Activated naive CD8-positive, alpha-beta T cell treated with anti-CD3 and anti-CD28 coated beads for 36 hours (primary cell): Measurements from ENCODE around the gene CAMKMT. TPM values are rescaled to one million over a fixed set of nuclear protein-coding genes. Genes with fewer than 3 reads are reported as not detected.
"Not testable (repeated sequence)": the region's sequence is repeated elsewhere in the genome, so short reads cannot be mapped to it uniquely, and the experiment has no call there.

Experiments used
- DNase-seq: peaks from one replicate; pipeline ENCODE4 v3.0.0; 2021
- H3K27ac Mint-ChIP-seq: one replicate; pipeline ENCODE4 v1.8.0; 2022; ENCODE audit warnings: mild to moderate bottlenecking, moderate library complexity, mixed read lengths
- H3K27me3 Mint-ChIP-seq: one replicate; pipeline ENCODE4 v1.8.0; 2022; ENCODE audit warnings: mild to moderate bottlenecking, mixed read lengths
- H3K36me3 Mint-ChIP-seq: one replicate; pipeline ENCODE4 v1.8.0; 2021; ENCODE audit warnings: mild to moderate bottlenecking, mixed read lengths
- H3K4me1 Mint-ChIP-seq: one replicate; pipeline ENCODE4 v1.8.0; 2021; ENCODE audit warnings: mixed read lengths
- H3K4me3 Mint-ChIP-seq: one replicate; pipeline ENCODE4 v1.8.0; 2022; ENCODE audit warnings: mild to moderate bottlenecking, moderate library complexity, mixed read lengths
- H3K9me3 Mint-ChIP-seq: one replicate; pipeline ENCODE4 v1.8.0; 2022; ENCODE audit warnings: mixed read lengths
- total RNA-seq, 2 experiments: library from RNA; stranded (reverse); gene quantifications; one replicate each; pipeline ENCODE4 v1.2.3, GENCODE V29; 2021

Gene CAMKMT
- total RNA-seq, 2 experiments from 2014 or later: 10.0 to 11.8 TPM

GRCh38 chr2:44595615-44596014 lies 233.9 kb downstream of the CAMKMT start:
- H3K27ac Mint-ChIP-seq, DNase-seq, H3K4me1 Mint-ChIP-seq, H3K27me3 Mint-ChIP-seq, H3K9me3 Mint-ChIP-seq, H3K4me3 Mint-ChIP-seq: not testable (repeated sequence)
- H3K36me3 Mint-ChIP-seq: peaks cover 17% of the 10 kb centered on the region

GRCh38 chr2:44596537-44597320 lies 235.0 kb downstream of the CAMKMT start:
- H3K4me1 Mint-ChIP-seq: peaks cover 4% of the 10 kb centered on the region
- DNase-seq: no peak
- peaks cover 17% of the 10 kb centered on the region for H3K36me3 Mint-ChIP-seq
- no peaks in the 10 kb centered on the region for H3K9me3 Mint-ChIP-seq
- no peak overlapping the region for H3K4me3 Mint-ChIP-seq
- no peak overlapping the region for H3K27ac Mint-ChIP-seq
- H3K27me3 Mint-ChIP-seq: no peaks in the 10 kb centered on the region

- DNase-seq: no peak
- Mint-ChIP-seq H3K36me3 (peaks cover 18% of the 10 kb centered on the region), H3K4me3 (no peak overlapping the region), H3K9me3 (peaks cover 2% of the 10 kb centered on the region), H3K27me3 (no peaks in the 10 kb centered on the region), H3K4me1 (peaks cover 4% of the 10 kb centered on the region), H3K27ac (no peak overlapping the region)
Observed at GRCh38 chr2:44598330-44599119, 236.8 kb downstream of the CAMKMT start.

- no peak for DNase-seq
- Mint-ChIP-seq H3K4me3 (no peak overlapping the region), H3K36me3 (peaks cover 15% of the 10 kb centered on the region), H3K27me3 (no peaks in the 10 kb centered on the region), H3K4me1 (peaks cover 4% of the 10 kb centered on the region), H3K9me3 (peaks cover 2% of the 10 kb centered on the region), H3K27ac (no peak overlapping the region)
Observed at GRCh38 chr2:44599130-44599529, 237.4 kb downstream of the CAMKMT start.

- no peak overlapping the region for H3K27ac Mint-ChIP-seq
- no peaks in the 10 kb centered on the region for H3K27me3 Mint-ChIP-seq
- H3K36me3 Mint-ChIP-seq: peaks cover 7% of the 10 kb centered on the region
- H3K4me1 Mint-ChIP-seq: peaks cover 2% of the 10 kb centered on the region
- DNase-seq: no peak
- H3K4me3 Mint-ChIP-seq: no peak overlapping the region
- H3K9me3 Mint-ChIP-seq: peaks cover 2% of the 10 kb centered on the region
Observed at GRCh38 chr2:44602446-44602845, 240.7 kb downstream of the CAMKMT start.

GRCh38 chr2:44605511-44605910 lies 243.8 kb downstream of the CAMKMT start:
- DNase-seq: no peak
- Mint-ChIP-seq H3K27me3 (no peaks in the 10 kb centered on the region), H3K27ac (no peak overlapping the region), H3K4me3 (no peak overlapping the region), H3K9me3 (peaks cover 6% of the 10 kb centered on the region), H3K36me3 (peaks cover 9% of the 10 kb centered on the region), H3K4me1 (no peaks in the 10 kb centered on the region)

- Mint-ChIP-seq H3K9me3 (peaks cover 9% of the 10 kb centered on the region), H3K4me1 (peaks cover 14% of the 10 kb centered on the region), H3K36me3 (peaks cover 8% of the 10 kb centered on the region), H3K4me3 (no peak overlapping the region), H3K27ac (no peak overlapping the region), H3K27me3 (no peaks in the 10 kb centered on the region)
- DNase-seq: no peak
Observed at GRCh38 chr2:44612276-44612675, 250.5 kb downstream of the CAMKMT start.

- peaks cover 4% of the 10 kb centered on the region for H3K36me3 Mint-ChIP-seq
Observed at GRCh38 chr2:44614940-44615339, 253.2 kb downstream of the CAMKMT start.

GRCh38 chr2:44615950-44616518 lies 254.3 kb downstream of the CAMKMT start:
- Mint-ChIP-seq H3K4me3 (no peak overlapping the region), H3K9me3 (peaks cover 2% of the 10 kb centered on the region), H3K4me1 (peaks cover 14% of the 10 kb centered on the region), H3K27ac (no peak overlapping the region), H3K27me3 (no peaks in the 10 kb centered on the region), H3K36me3 (peaks cover 1% of the 10 kb centered on the region)
- DNase-seq: no peak

More at GRCh38 chr2:44614940-44615339, 253.2 kb downstream of the CAMKMT start:
- DNase-seq: no peak
- Mint-ChIP-seq H3K27me3 (no peaks in the 10 kb centered on the region), H3K27ac (no peak overlapping the region), H3K4me3 (no peak overlapping the region), H3K4me1 (peaks cover 14% of the 10 kb centered on the region), H3K9me3 (peaks cover 7% of the 10 kb centered on the region)

- H3K4me3 Mint-ChIP-seq: no peak overlapping the region
- no peaks in the 10 kb centered on the region for H3K27me3 Mint-ChIP-seq
- DNase-seq: no peak
- no peak overlapping the region for H3K27ac Mint-ChIP-seq
- peaks cover 14% of the 10 kb centered on the region for H3K4me1 Mint-ChIP-seq
- peaks cover 5% of the 10 kb centered on the region for H3K36me3 Mint-ChIP-seq
- H3K9me3 Mint-ChIP-seq: peaks cover under 1% of the 10 kb centered on the region
Observed at GRCh38 chr2:44616667-44617155, 255.0 kb downstream of the CAMKMT start.

- H3K27me3 Mint-ChIP-seq: no peaks in the 10 kb centered on the region
- no peak overlapping the region for H3K4me3 Mint-ChIP-seq
- H3K36me3 Mint-ChIP-seq: peaks cover 9% of the 10 kb centered on the region
- no peak overlapping the region for H3K27ac Mint-ChIP-seq
- DNase-seq: no peak
- H3K4me1 Mint-ChIP-seq: peaks cover 13% of the 10 kb centered on the region
- peaks cover 1% of the 10 kb centered on the region for H3K9me3 Mint-ChIP-seq
Observed at GRCh38 chr2:44618251-44619023, 256.7 kb downstream of the CAMKMT start.

GRCh38 chr2:44620189-44620990 lies 258.6 kb downstream of the CAMKMT start:
- H3K27me3 Mint-ChIP-seq: no peaks in the 10 kb centered on the region
- no peaks in the 10 kb centered on the region for H3K4me1 Mint-ChIP-seq
- peaks cover 1% of the 10 kb centered on the region for H3K9me3 Mint-ChIP-seq
- H3K4me3 Mint-ChIP-seq: no peak overlapping the region
- H3K36me3 Mint-ChIP-seq: peaks cover 11% of the 10 kb centered on the region
- DNase-seq: no peak
- H3K27ac Mint-ChIP-seq: no peak overlapping the region

GRCh38 chr2:44623622-44624351 lies 262.0 kb downstream of the CAMKMT start:
- Mint-ChIP-seq H3K4me3 (no peak overlapping the region), H3K27me3 (no peaks in the 10 kb centered on the region), H3K4me1 (peaks cover 2% of the 10 kb centered on the region), H3K27ac (no peak overlapping the region), H3K36me3 (peaks cover 19% of the 10 kb centered on the region), H3K9me3 (peaks cover 6% of the 10 kb centered on the region)
- no peak for DNase-seq
